ENCODE results near the gene HLCS.

Gene HLCS

GRCh38 chr21:36882776-36883175 lies 83.7 kb downstream of the HLCS start:
- H3K27ac ChIP-seq = no peak overlapping the region

GRCh38 chr21:36881228-36881627 lies 85.2 kb downstream of the HLCS start:
- H3K27ac ChIP-seq = no peak overlapping the region

More at GRCh38 chr21:36882776-36883175, 83.7 kb downstream of the HLCS start:
- H3K9ac ChIP-seq = no peak overlapping the region
- H3K27me3 ChIP-seq (ENCODE audit: insufficient read depth, low read depth) = no peaks in the 10 kb centered on the region
- H3K4me1 ChIP-seq (ENCODE audit: low read depth, poor library complexity, severe bottlenecking) = no peaks in the 10 kb centered on the region
- H3K36me3 ChIP-seq (ENCODE audit: insufficient read depth) = no peaks in the 10 kb centered on the region
- no peak overlapping the region for H3K4me2 ChIP-seq
- H2AFZ ChIP-seq (ENCODE audit: low read depth) = no peak overlapping the region
- no peak for TF ChIP-seq CTCF (conservative IDR thresholded peaks at IDR 0.05; ENCODE audit: low read depth, low read length)
- no peak overlapping the region for H3K4me3 ChIP-seq (IDR thresholded peaks at IDR 0.05; ENCODE audit: insufficient read depth, low read depth, low read length)
- no peaks in the 10 kb centered on the region for H3K79me2 ChIP-seq (ENCODE audit: insufficient read depth, low read depth)
- H4K20me1 ChIP-seq (ENCODE audit: insufficient read depth) = no peaks in the 10 kb centered on the region

GRCh38 chr21:36879827-36880226 lies 86.6 kb downstream of the HLCS start:
- TF ChIP-seq CTCF (conservative IDR thresholded peaks at IDR 0.05; ENCODE audit: low read depth, low read length) = no peak
- Histone ChIP-seq H4K20me1 (ENCODE audit: insufficient read depth) (no peaks in the 10 kb centered on the region), H3K4me2 (no peak overlapping the region), H3K4me3 (IDR thresholded peaks at IDR 0.05; ENCODE audit: insufficient read depth, low read depth, low read length) (no peak overlapping the region), H2AFZ (ENCODE audit: low read depth) (no peak overlapping the region), H3K9ac (no peak overlapping the region), H3K79me2 (ENCODE audit: insufficient read depth, low read depth) (no peaks in the 10 kb centered on the region), H3K27ac (no peak overlapping the region), H3K36me3 (ENCODE audit: insufficient read depth) (no peaks in the 10 kb centered on the region), H3K4me1 (ENCODE audit: low read depth, poor library complexity, severe bottlenecking) (no peaks in the 10 kb centered on the region), H3K27me3 (ENCODE audit: insufficient read depth, low read depth) (no peaks in the 10 kb centered on the region)

More at GRCh38 chr21:36881228-36881627, 85.2 kb downstream of the HLCS start:
- H3K27me3 ChIP-seq (ENCODE audit: insufficient read depth, low read depth) = no peaks in the 10 kb centered on the region
- H2AFZ ChIP-seq (ENCODE audit: low read depth) = no peak overlapping the region
- H4K20me1 ChIP-seq (ENCODE audit: insufficient read depth) = no peaks in the 10 kb centered on the region
- H3K4me2 ChIP-seq = no peak overlapping the region
- no peaks in the 10 kb centered on the region for H3K4me1 ChIP-seq (ENCODE audit: low read depth, poor library complexity, severe bottlenecking)
- TF ChIP-seq CTCF (conservative IDR thresholded peaks at IDR 0.05; ENCODE audit: low read depth, low read length) = no peak
- no peaks in the 10 kb centered on the region for H3K79me2 ChIP-seq (ENCODE audit: insufficient read depth, low read depth)
- no peaks in the 10 kb centered on the region for H3K36me3 ChIP-seq (ENCODE audit: insufficient read depth)
- H3K9ac ChIP-seq = no peak overlapping the region
- H3K4me3 ChIP-seq (IDR thresholded peaks at IDR 0.05; ENCODE audit: insufficient read depth, low read depth, low read length) = no peak overlapping the region

- Histone ChIP-seq H3K79me2 (ENCODE audit: insufficient read depth, low read depth) (no peaks in the 10 kb centered on the region), H3K27me3 (ENCODE audit: insufficient read depth, low read depth) (no peaks in the 10 kb centered on the region), H3K4me2 (no peak overlapping the region), H3K36me3 (ENCODE audit: insufficient read depth) (no peaks in the 10 kb centered on the region), H3K4me1 (ENCODE audit: low read depth, poor library complexity, severe bottlenecking) (no peaks in the 10 kb centered on the region), H3K27ac (no peak overlapping the region), H4K20me1 (ENCODE audit: insufficient read depth) (no peaks in the 10 kb centered on the region), H3K4me3 (IDR thresholded peaks at IDR 0.05; ENCODE audit: insufficient read depth, low read depth, low read length) (no peak overlapping the region), H3K9ac (no peak overlapping the region), H2AFZ (ENCODE audit: low read depth) (no peak overlapping the region)
- TF ChIP-seq CTCF (conservative IDR thresholded peaks at IDR 0.05; ENCODE audit: low read depth, low read length) = no peak
Observed at GRCh38 chr21:36877741-36878140, 88.7 kb downstream of the HLCS start.
